Heart right ventricle (tissue), 16 donors: ENCODE data around the gene ZBTB44. TPM values are rescaled to one million over a fixed set of nuclear protein-coding genes. Genes with fewer than 3 reads are reported as not detected.

Experiments used
- ATAC-seq, 8 donors: fragments of 200-7000 bp; cut with Tn5 transposase; one replicate each; pipeline ENCODE4 v1.9.1; 2020; ENCODE audit warnings: mild to moderate bottlenecking in 8 of 8, moderate library complexity in 8 of 8, moderate number of reproducible peaks in 1 of 8
- DNase-seq, 2 donors: peaks; one replicate each; pipeline ENCODE4 v3.0.0-alpha.2; 2020
- H3K27ac ChIP-seq, 10 donors: fragments of 200-600 bp; sonication (generic) in 2 of 10; one replicate each; pipeline versions ENCODE4 v1.5.0 to v1.8.0; 2020 to 2022; ENCODE audit warnings: mild to moderate bottlenecking in 3 of 10
- H3K27me3 ChIP-seq, 7 donors: fragments of 200-600 bp; one replicate each; pipeline ENCODE4 v1.8.0; 2021 to 2022; ENCODE audit warnings: mild to moderate bottlenecking in 2 of 7
- H3K36me3 ChIP-seq, 9 donors: fragments of 200-600 bp; sonication (generic) in 1 of 9; one replicate each; pipeline versions ENCODE4 v1.5.0 to v1.8.0; 2020 to 2022; ENCODE audit warnings: mild to moderate bottlenecking in 2 of 9
- H3K4me1 ChIP-seq, 9 donors: fragments of 200-600 bp; sonication (generic) in 1 of 9; one replicate each; pipeline versions ENCODE4 v1.5.0 to v1.8.0; 2020 to 2022; ENCODE audit warnings: mild to moderate bottlenecking in 4 of 9
- H3K4me3 ChIP-seq, 10 donors: fragments of 200-600 bp; sonication (generic) in 2 of 10; one replicate each; pipeline versions ENCODE4 v1.5.0 to v1.8.0; 2020 to 2022; ENCODE audit warnings: mild to moderate bottlenecking in 7 of 10, moderate library complexity in 2 of 10
- H3K9me3 ChIP-seq, 11 donors: fragments of 200-600 bp in 10 of 11; sonication (generic) in 2 of 11; one replicate each; pipeline versions ENCODE4 v1.5.0 to v1.8.0; 2013 to 2022; ENCODE audit warnings: mild to moderate bottlenecking in 2 of 11, control low read depth in 1 of 11, moderate library complexity in 1 of 11
- WGBS, 2 donors: extraction: QIAGEN DNeasy Blood & Tissue Kit; methylation state at CpG; one replicate each; pipeline ENCODE4 v1.1.7; 2013; ENCODE audit warnings: inconsistent platforms in 1 of 2; 5-methylcytosine and 5-hydroxymethylcytosine counted together
- intact Hi-C, 10 donors: fragments of 100-400 bp; cut with DNase I; formaldehyde crosslinking; loops; one replicate each; pipeline versions ENCODE4 v1.11.1 to v1.14.2; 2022
- polyA plus RNA-seq, 2 donors: library from polyadenylated mRNA; stranded (reverse); fragments of 200-250 nt; gene quantifications; one replicate each; pipeline ENCODE4 v1.2.3, GENCODE V29; 2013
- total RNA-seq, 10 donors: library from RNA; stranded (reverse); fragmentation: NEBNext Ultra II Directional in 3 of 10; extraction: Animal tissue kit (Norgen Biotek cat#: 25700) in 3 of 10; gene quantifications; one replicate each; pipeline versions ENCODE4 v1.2.1 to v1.2.4, GENCODE V29; 2021 to 2023
- TF ChIP-seq, protein P1 (sequence below), 9 donors: fragments of 200-600 bp; sonication (generic) in 2 of 9; IDR thresholded peaks; one replicate each; pipeline versions ENCODE4 v1.5.0 to v1.8.0; 2021 to 2022; ENCODE audit warnings: antibody characterized with exemption in 9 of 9, mild to moderate bottlenecking in 5 of 9, moderate library complexity in 1 of 9
- donor health status: Arrhythmogenic right ventricular cardiomyopathy.
- donor health status: ischemic (EF 13 %, LVEDD 7.1; RV severe dilation, severe dysfunction).
- donor health status: healthy with polysubstance abuse.
- donor health status: DM: no; HTN: yes; CAD: no.
- donor health status: DM: no; HTN: no; CAD: no.
- donor health status: ischemic (EF 25% LVEDD 6.9; RV normal size, moderate dysfunction).
- donor health status: ischemic (EF 25% LVEDD 5.7; RV mildly dilated, moderate dysfunction).
- donor health status: healthy.
- donor health status: DM: yes; HTN: yes; CAD: no.
- donor health status: Ischemic cardiomyopathy.
- donor health status: ischemic (EF 35%, LVEDD 5.7; RV mildly dilated, moderate dysfunction).
- donor health status: nonischemic (EF 11% LVEDD 7.7; RV severe dilation, severe dysfunction).
- donor health status: DM: yes; HTN: yes; CAD: no.
- donor health status: PGD.
- donor health status: ischemic (EF 29% LVEDD 5.4; RV normal size, mild dysfunction).
- donor health status: nonischemic (EF 23%, LVEDD 6.1; RV moderate dilation, normal function).

ZBTB44 gene
- total and polyA plus RNA-seq, 12 donors = 6.8 to 51.6 (median 39.3) TPM

DNA sequence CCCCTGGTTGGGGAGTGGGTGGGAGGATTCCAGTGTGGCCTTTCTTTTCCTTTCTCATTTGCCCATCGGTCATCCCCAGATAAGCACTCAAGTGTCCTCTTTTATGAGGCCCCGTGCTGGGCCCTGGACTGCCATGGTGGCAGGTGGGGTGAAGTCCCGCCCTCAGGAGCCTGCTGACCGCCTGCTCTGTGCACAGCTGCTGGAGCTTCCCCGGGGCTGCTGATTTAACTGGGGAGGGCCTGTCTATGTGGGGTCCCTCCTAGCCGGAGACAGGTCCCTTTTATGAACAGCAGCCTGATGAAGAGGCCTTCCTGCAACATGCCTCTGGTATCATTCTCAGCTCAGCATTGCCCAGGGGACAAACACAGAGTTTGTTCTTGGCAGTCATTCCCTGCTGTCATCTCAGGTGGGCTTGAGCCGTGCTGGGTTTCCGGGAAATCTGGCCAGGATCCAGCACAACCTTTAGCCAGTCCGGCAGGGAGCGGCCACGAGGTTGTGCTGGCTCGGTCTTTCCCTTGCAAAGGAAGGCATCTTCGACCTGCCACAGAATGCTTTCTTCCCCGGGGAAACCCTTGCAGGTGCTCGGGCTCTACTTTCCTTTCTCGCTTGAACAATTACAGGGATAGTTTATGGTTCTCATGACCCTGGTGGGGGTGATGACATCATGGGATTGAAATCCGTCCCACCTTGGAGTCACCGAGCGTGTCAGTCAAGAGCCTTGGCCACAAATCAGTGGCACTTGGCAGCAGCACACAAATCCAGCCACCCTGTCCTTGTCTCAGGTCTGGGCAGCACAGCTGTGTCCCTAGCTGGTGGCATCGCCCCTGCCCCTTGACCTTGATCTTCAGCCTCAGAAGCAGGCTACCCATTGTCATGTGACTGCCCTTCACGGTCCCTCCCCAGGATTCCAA is 135.1 kb downstream of the ZBTB44 start:
- peaks cover 0 to 18% (median 2%) of the 10 kb centered on the region in 11 donors for H3K9me3 ChIP-seq
- H3K27ac ChIP-seq = peak overlapping the region in 9 of 10 donors; percentile 25 to 86 (median 82)
- ATAC-seq (peak in 5 of 8 donors; percentile 8 to 19 (median 15)), DNase-seq (peak in 1 of 2 donors; percentile 23)
- no peak overlapping the region for H3K4me3 ChIP-seq
- H3K4me1 ChIP-seq = peaks cover 20 to 51% (median 47%) of the 10 kb centered on the region in 9 donors
- WGBS, 2 donors = 46 to 48% methylated on average over 21 of the region's 21 CpGs
- TF ChIP-seq, protein P1, sequence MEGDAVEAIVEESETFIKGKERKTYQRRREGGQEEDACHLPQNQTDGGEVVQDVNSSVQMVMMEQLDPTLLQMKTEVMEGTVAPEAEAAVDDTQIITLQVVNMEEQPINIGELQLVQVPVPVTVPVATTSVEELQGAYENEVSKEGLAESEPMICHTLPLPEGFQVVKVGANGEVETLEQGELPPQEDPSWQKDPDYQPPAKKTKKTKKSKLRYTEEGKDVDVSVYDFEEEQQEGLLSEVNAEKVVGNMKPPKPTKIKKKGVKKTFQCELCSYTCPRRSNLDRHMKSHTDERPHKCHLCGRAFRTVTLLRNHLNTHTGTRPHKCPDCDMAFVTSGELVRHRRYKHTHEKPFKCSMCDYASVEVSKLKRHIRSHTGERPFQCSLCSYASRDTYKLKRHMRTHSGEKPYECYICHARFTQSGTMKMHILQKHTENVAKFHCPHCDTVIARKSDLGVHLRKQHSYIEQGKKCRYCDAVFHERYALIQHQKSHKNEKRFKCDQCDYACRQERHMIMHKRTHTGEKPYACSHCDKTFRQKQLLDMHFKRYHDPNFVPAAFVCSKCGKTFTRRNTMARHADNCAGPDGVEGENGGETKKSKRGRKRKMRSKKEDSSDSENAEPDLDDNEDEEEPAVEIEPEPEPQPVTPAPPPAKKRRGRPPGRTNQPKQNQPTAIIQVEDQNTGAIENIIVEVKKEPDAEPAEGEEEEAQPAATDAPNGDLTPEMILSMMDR (IDR thresholded peaks at IDR 0.05) = no peak
- H3K36me3 ChIP-seq = no peaks in the 10 kb centered on the region
- no peaks in the 10 kb centered on the region for H3K27me3 ChIP-seq
- intact Hi-C loops = loop anchor here in 1 of 10 donors (1.0 kb wide), 1 partner anchor 33 kb away; no protein-coding TSS in a partner anchor

- Histone ChIP-seq H3K9me3 (peaks cover 0 to 22% (median 3%) of the 10 kb centered on the region in 11 donors), H3K27ac (peak overlapping the region in 6 of 10 donors; percentile 31 to 84 (median 82)), H3K4me1 (peaks cover 20 to 51% (median 47%) of the 10 kb centered on the region in 9 donors), H3K4me3 (no peak overlapping the region), H3K36me3 (no peaks in the 10 kb centered on the region), H3K27me3 (no peaks in the 10 kb centered on the region)
- intact Hi-C loops = no loop called here
- DNase-seq = peak in 1 of 2 donors; percentile 53
- WGBS, 2 donors = 47% methylated on average over 16 of the region's 16 CpGs
- TF ChIP-seq, protein P1 (IDR thresholded peaks at IDR 0.05) = no peak
- ATAC-seq = peak in 6 of 8 donors; percentile 9 to 45 (median 20)
Measured at GRCh38 chr11:130178441-130179339, 136.0 kb downstream of the ZBTB44 start.

DNA sequence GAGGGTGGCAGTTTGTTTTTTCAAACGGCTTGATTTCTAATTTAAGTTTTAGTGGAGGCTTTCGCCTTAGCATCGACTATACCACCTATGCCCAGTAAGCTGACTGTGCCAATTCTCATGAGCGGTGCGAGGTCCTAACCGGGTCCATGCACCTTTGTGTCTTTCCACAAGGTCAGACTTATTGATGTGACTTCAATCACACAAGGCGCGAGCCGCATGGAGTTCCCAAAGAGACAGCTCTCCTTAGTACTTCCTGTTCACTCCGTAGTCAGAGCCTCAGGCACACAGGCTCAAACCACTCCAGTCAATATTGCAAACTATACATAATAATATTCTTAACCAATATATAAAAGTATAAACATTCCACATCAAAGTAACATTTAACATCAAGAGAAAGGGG is 136.9 kb downstream of the ZBTB44 start:
- ATAC-seq (no peak), DNase-seq (no peak)
- Histone ChIP-seq H3K4me1 (peaks cover 20 to 51% (median 47%) of the 10 kb centered on the region in 9 donors), H3K27ac (peak overlapping the region in 4 of 10 donors; percentile 47 to 82 (median 77)), H3K36me3 (no peaks in the 10 kb centered on the region), H3K9me3 (peaks cover 0 to 22% (median 3%) of the 10 kb centered on the region in 11 donors), H3K4me3 (no peak overlapping the region), H3K27me3 (no peaks in the 10 kb centered on the region)
- intact Hi-C loops = no loop called here
- WGBS, 2 donors = 90 to 91% methylated on average over 10 of the region's 10 CpGs
- TF ChIP-seq, protein P1 (IDR thresholded peaks at IDR 0.05) = no peak

Other genes starting within 250 kb of the ZBTB44 start
- gene APLP2, start 245.0 kb downstream of the ZBTB44 start, total RNA-seq = 100 to 1,000 TPM; 265 to 414 (median 309) TPM
- gene APLP2, start 245.0 kb downstream of the ZBTB44 start, polyA plus RNA-seq = 100 to 1,000 TPM; 115 to 142 TPM
- 1 to 10 TPM in 4 of 10 donors, under 1 TPM in 6; 0.30 to 5.7 (median 0.57) TPM for gene ST14, start 155.1 kb downstream of the ZBTB44 start, total RNA-seq
- gene ST14, start 155.1 kb downstream of the ZBTB44 start, polyA plus RNA-seq = 1 to 10 TPM in 1 of 2 donors, under 1 TPM in 1; 0.73 to 1.2 TPM
- 1 to 10 TPM in 5 of 10 donors, under 1 TPM in 5; 0.28 to 2.6 (median 1.1) TPM for gene ADAMTS8, start 113.7 kb upstream of the ZBTB44 start, total RNA-seq
- 1 to 10 TPM in 1 of 2 donors, under 1 TPM in 1; 0.29 to 2.1 TPM for gene ADAMTS8, start 113.7 kb upstream of the ZBTB44 start, polyA plus RNA-seq
- 10 to 100 TPM in 8 of 10 donors, 1 to 10 TPM in 2; 7.7 to 49.4 (median 14.2) TPM for gene ADAMTS15, start 133.7 kb upstream of the ZBTB44 start, total RNA-seq
- gene ADAMTS15, start 133.7 kb upstream of the ZBTB44 start, polyA plus RNA-seq = 10 to 100 TPM; 16.9 to 36.3 TPM